Breast epithelium (tissue), 4 donors: ENCODE data around the gene SPINK8. TPM values are rescaled to one million over a fixed set of nuclear protein-coding genes. Genes with fewer than 3 reads are reported as not detected.

Source experiments
- DNase-seq, 2 donors: peaks; one replicate each; pipeline ENCODE4 v3.0.0-alpha.2; 2019; ENCODE audit warnings: low spot score in 2 of 2
- H3K27ac ChIP-seq, 2 donors: fragments of 200-600 bp; sonication (generic) in 1 of 2; one replicate each; pipeline ENCODE4 v1.5.1; 2016 to 2019; ENCODE audit warnings: mild to moderate bottlenecking in 1 of 2
- H3K27me3 ChIP-seq, 2 donors: fragments of 200-600 bp; sonication (generic) in 1 of 2; one replicate each; pipeline versions ENCODE4 v1.5.1 to v1.6.0; 2017 to 2019; ENCODE audit warnings: control low read depth in 1 of 2, mild to moderate bottlenecking in 1 of 2
- H3K36me3 ChIP-seq: fragments of 200-600 bp; one replicate; pipeline ENCODE4 v1.5.1; 2019
- H3K4me1 ChIP-seq, 2 donors: fragments of 200-600 bp; sonication (generic); one replicate each; pipeline ENCODE4 v1.5.1; 2016 to 2019; ENCODE audit warnings: control low read depth in 1 of 2
- H3K4me3 ChIP-seq, 3 donors: fragments of 200-600 bp; sonication (generic); 1 replicate in 2 of 3; 2 replicates in 1 of 3; pipeline ENCODE4 v1.5.1; 2016 to 2019; ENCODE audit warnings: mild to moderate bottlenecking in 3 of 3, moderate library complexity in 2 of 3
- H3K9me3 ChIP-seq, 2 donors: fragments of 200-600 bp; sonication (generic) in 1 of 2; one replicate each; pipeline ENCODE4 v1.5.1; 2016 to 2019; ENCODE audit warnings: control low read depth in 1 of 2
- CTCF ChIP-seq, 3 donors: fragments of 450-650 bp; IDR thresholded peaks; one replicate each; pipeline ENCODE4 v1.5.1; 2016 to 2017; ENCODE audit warnings: antibody characterized with exemption in 3 of 3, mild to moderate bottlenecking in 3 of 3, moderate library complexity in 3 of 3
- POLR2A ChIP-seq: fragments of 450-650 bp; IDR thresholded peaks from one replicate; pipeline ENCODE4 v1.6.1; 2016; ENCODE audit warnings: antibody characterized with exemption, mild to moderate bottlenecking, moderate library complexity
- POLR2AphosphoS5 ChIP-seq, 3 donors: sonication (generic); formaldehyde crosslinking; IDR thresholded peaks; one replicate each; pipeline ENCODE4 v1.6.1; 2017; ENCODE audit warnings: antibody characterized with exemption in 3 of 3
- intact Hi-C: fragments of 100-400 bp; cut with DNase I; formaldehyde crosslinking; loops from one replicate; pipeline ENCODE4 v1.15.1; 2023; ENCODE audit warnings: low total_unique reads
- total RNA-seq, 3 donors: library from RNA; depleted of rRNA; stranded (reverse); fragments of >200 nt; gene quantifications; one replicate each; pipeline ENCODE4 v1.1.0, GENCODE V29; 2016

Gene SPINK8
- total RNA-seq, 3 donors from 2014 or later, result not detected

- intact Hi-C loops, result no loop called here
- no peak for DNase-seq
- no peaks in the 10 kb centered on the region for H3K4me1 ChIP-seq
- TF ChIP-seq POLR2A, result no peak
- TF ChIP-seq CTCF (IDR thresholded peaks at IDR 0.05), result no peak
- no peak for TF ChIP-seq POLR2AphosphoS5 (IDR thresholded peaks at IDR 0.05)
- H3K27ac ChIP-seq, result no peak overlapping the region
- no peaks in the 10 kb centered on the region for H3K27me3 ChIP-seq
- H3K9me3 ChIP-seq, result no peaks in the 10 kb centered on the region
- no peaks in the 10 kb centered on the region for H3K36me3 ChIP-seq
- H3K4me3 ChIP-seq, result no peak overlapping the region
Observed at GRCh38 chr3:48303021-48303420, 30.4 kb downstream of the SPINK8 start.

GRCh38 chr3:48301800-48302166 lies 31.7 kb downstream of the SPINK8 start:
- Histone ChIP-seq H3K27me3 (no peaks in the 10 kb centered on the region), H3K4me1 (no peaks in the 10 kb centered on the region), H3K36me3 (no peaks in the 10 kb centered on the region), H3K9me3 (no peaks in the 10 kb centered on the region), H3K27ac (peak overlapping the region; percentile 98 to 99), H3K4me3 (peak overlapping the region; percentile 72 to 90 (median 85))
- DNase-seq, result peak in 1 of 2 donors; percentile 46
- intact Hi-C loops, result no loop called here
- TF ChIP-seq CTCF (IDR thresholded peaks at IDR 0.05), result no peak

- TF ChIP-seq POLR2AphosphoS5 (IDR thresholded peaks at IDR 0.05) (peak; percentile 69 to 91 (median 81)), POLR2A (no peak), CTCF (IDR thresholded peaks at IDR 0.05) (peak in 1 of 3 donors; percentile 12)
- no peaks in the 10 kb centered on the region for H3K36me3 ChIP-seq
- H3K4me3 ChIP-seq, result peak within 1 kb of the TSS; percentile 72 to 90 (median 85)
- no peaks in the 10 kb centered on the region for H3K9me3 ChIP-seq
- H3K27me3 ChIP-seq, result no peaks in the 10 kb centered on the region
- intact Hi-C loops, result no loop called here
- DNase-seq, result peak; percentile 80 to 95
- H3K27ac ChIP-seq, result peak within 1 kb of the TSS; percentile 98 to 99
- H3K4me1 ChIP-seq, result no peaks in the 10 kb centered on the region
Observed at GRCh38 chr3:48301020-48301799, 32.3 kb downstream of the SPINK8 start, which contains the start of gene NME6. Gene NME6 (minus strand): TSS chr3:48301367.

- DNase-seq, result no peak
- Histone ChIP-seq H3K36me3 (no peaks in the 10 kb centered on the region), H3K27ac (peak overlapping the region; percentile 98 to 99), H3K4me3 (peak overlapping the region; percentile 72 to 90 (median 85)), H3K9me3 (no peaks in the 10 kb centered on the region), H3K4me1 (no peaks in the 10 kb centered on the region), H3K27me3 (no peaks in the 10 kb centered on the region)
- TF ChIP-seq POLR2A (no peak), CTCF (IDR thresholded peaks at IDR 0.05) (no peak), POLR2AphosphoS5 (IDR thresholded peaks at IDR 0.05) (no peak)
- intact Hi-C loops, result loop anchor here (2.0 kb wide), 1 partner anchor 65 kb away; no protein-coding TSS in a partner anchor
Observed at GRCh38 chr3:48299746-48300712, 33.4 kb downstream of the SPINK8 start.
